Neural progenitor cell (in vitro differentiated cells): ENCODE data around the gene ADCK1.

ENCODE experiments used
- EZH2 ChIP-seq: fragments of 200-600 bp; sonication (generic); IDR thresholded peaks from 2 replicates; pipeline ENCODE4 v1.6.1; 2017; ENCODE audit warnings: antibody characterized with exemption, mild to moderate bottlenecking, moderate library complexity
- TF ChIP-seq, protein P1 (sequence below): fragments of 200-600 bp; sonication (generic); IDR thresholded peaks from 2 replicates; pipeline ENCODE4 v1.5.1; 2017; ENCODE audit warnings: antibody characterized with exemption, mild to moderate bottlenecking

DNA sequence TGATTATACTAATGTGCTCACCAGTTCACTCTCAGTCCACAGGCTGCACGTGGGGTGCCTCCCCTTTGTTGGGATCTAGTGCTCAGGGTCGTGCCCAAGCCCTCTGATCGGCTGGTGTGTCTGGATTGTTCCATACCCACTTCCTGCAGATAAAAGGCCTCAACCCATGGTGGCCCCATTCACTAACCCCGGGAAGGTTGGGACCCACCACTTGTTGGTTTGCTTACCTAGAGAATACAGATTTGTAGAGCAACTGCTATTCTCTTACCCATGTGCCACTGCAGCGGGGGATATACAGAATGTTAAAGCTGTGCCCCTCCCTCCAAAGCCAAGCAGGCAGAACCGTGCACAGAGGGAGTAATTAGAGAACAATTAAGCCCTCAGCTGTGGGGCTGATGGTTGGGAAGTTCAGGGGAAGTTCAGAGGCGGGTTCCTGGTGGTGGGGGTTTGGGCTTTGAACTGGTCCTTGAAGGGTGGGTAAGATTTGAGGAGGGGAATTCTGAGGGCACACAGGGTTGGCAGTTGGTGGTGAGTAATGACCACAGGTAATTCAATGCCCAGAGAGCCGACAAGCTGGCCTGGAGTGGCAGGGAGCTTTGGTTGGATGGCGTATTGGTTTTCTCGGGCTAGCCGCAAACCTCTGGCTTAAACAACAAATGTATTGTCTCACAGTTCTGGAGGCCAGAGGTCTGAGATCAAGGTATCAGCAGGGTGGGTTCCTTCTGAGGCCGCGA, 68.8 kb downstream of the ADCK1 start:
- TF ChIP-seq, protein P1, sequence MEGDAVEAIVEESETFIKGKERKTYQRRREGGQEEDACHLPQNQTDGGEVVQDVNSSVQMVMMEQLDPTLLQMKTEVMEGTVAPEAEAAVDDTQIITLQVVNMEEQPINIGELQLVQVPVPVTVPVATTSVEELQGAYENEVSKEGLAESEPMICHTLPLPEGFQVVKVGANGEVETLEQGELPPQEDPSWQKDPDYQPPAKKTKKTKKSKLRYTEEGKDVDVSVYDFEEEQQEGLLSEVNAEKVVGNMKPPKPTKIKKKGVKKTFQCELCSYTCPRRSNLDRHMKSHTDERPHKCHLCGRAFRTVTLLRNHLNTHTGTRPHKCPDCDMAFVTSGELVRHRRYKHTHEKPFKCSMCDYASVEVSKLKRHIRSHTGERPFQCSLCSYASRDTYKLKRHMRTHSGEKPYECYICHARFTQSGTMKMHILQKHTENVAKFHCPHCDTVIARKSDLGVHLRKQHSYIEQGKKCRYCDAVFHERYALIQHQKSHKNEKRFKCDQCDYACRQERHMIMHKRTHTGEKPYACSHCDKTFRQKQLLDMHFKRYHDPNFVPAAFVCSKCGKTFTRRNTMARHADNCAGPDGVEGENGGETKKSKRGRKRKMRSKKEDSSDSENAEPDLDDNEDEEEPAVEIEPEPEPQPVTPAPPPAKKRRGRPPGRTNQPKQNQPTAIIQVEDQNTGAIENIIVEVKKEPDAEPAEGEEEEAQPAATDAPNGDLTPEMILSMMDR, result no peak
- TF ChIP-seq EZH2, result no peak
